H1 (cell line): ENCODE results near the gene PSME1. TPM values are rescaled to one million over a fixed set of nuclear protein-coding genes. Genes with fewer than 3 reads are reported as not detected.

Source experiments
- CTCF ChIA-PET: fragments of 300-600 bp; sonication (Branson Sonifier 250); formaldehyde crosslinking; loops from one replicate; lab custom pipeline; 2021; ENCODE audit not compliant: partially characterized antibody; lab: Charles Lee
- POLR2A ChIA-PET: fragments of 300-600 bp; sonication (Branson Sonifier 250); formaldehyde crosslinking; loops from one replicate; lab custom pipeline; 2021; ENCODE audit warnings: inconsistent platforms; ENCODE audit not compliant: partially characterized antibody; lab: Charles Lee
- DNase-seq, 2 experiments: peaks; one replicate each; pipeline versions ENCODE4 v3.0.0 to v3.0.0-alpha.2; 2010 to 2022; ENCODE audit warnings: low spot score in 2 of 2, low read depth in 1 of 2, mixed read lengths in 1 of 2
- FAIRE-seq: peaks from 2 replicates; lab custom pipeline; 2011; peaks lifted over from hg19 to GRCh38; lab: Jason Lieb, UNC
- H2AFZ ChIP-seq: 2 replicates; pipeline ENCODE4 v1.8.1; 2012; ENCODE audit warnings: low read length, inconsistent platforms
- H2AK5ac ChIP-seq: 2 replicates; pipeline ENCODE4 v1.6.1; 2013; ENCODE audit warnings: low read depth, low read length
- H2BK120ac ChIP-seq: replicated peaks from 2 replicates; pipeline ENCODE3; 2013; ENCODE audit warnings: low read depth, low read length, inconsistent platforms
- H2BK12ac ChIP-seq: 2 replicates; pipeline ENCODE4 v1.6.1; 2013; ENCODE audit warnings: low read depth, low read length
- H2BK15ac ChIP-seq: 2 replicates; pipeline ENCODE4 v1.6.1; 2013; ENCODE audit warnings: low read length
- H2BK20ac ChIP-seq: 2 replicates; pipeline ENCODE4 v1.6.1; 2013; ENCODE audit warnings: low read length
- H2BK5ac ChIP-seq: 2 replicates; pipeline ENCODE4 v1.6.1; 2013; ENCODE audit warnings: low read depth, low read length
- H3K14ac ChIP-seq: 2 replicates; pipeline ENCODE4 v1.6.1; 2013; ENCODE audit warnings: inconsistent platforms; ENCODE audit not compliant: insufficient read length
- H3K18ac ChIP-seq: 2 replicates; pipeline ENCODE4 v1.6.1; 2013; ENCODE audit warnings: low read length; ENCODE audit errors: extremely low read depth
- H3K23ac ChIP-seq: 2 replicates; pipeline ENCODE4 v1.6.1; 2013; ENCODE audit warnings: inconsistent platforms; ENCODE audit not compliant: insufficient read length
- H3K23me2 ChIP-seq: 2 replicates; pipeline ENCODE4 v1.6.1; 2013; ENCODE audit warnings: low read depth, low read length
- H3K27ac ChIP-seq: 2 replicates; pipeline ENCODE4 v1.6.1; 2011; ENCODE audit warnings: low read depth, low read length, inconsistent platforms
- H3K27me3 ChIP-seq, 4 experiments: replicated peaks in 1 of 4; 1 replicate in 1 of 4; 2 replicates in 3 of 4; pipeline versions ENCODE4 v1.6.1 to v1.8.1; 2011 to 2013; ENCODE audit warnings: low read length in 3 of 4, mild to moderate bottlenecking in 3 of 4, inconsistent platforms in 2 of 4, mixed read lengths in 2 of 4, moderate library complexity in 1 of 4; ENCODE audit not compliant: control insufficient read depth in 3 of 4, insufficient read depth in 3 of 4; ENCODE audit errors: extremely low read depth in 1 of 4
- H3K36me3 ChIP-seq, 4 experiments: 2 replicates each; pipeline versions ENCODE4 v1.6.1 to v1.8.1; 2011 to 2013; ENCODE audit warnings: mild to moderate bottlenecking in 4 of 4, low read length in 3 of 4, moderate library complexity in 2 of 4, control low read depth in 1 of 4, inconsistent platforms in 1 of 4; ENCODE audit not compliant: insufficient read depth in 4 of 4, control insufficient read depth in 2 of 4
- H3K4ac ChIP-seq: replicated peaks from 2 replicates; pipeline ENCODE3; 2013; ENCODE audit warnings: low read length, low read depth, mixed read lengths, inconsistent platforms; ENCODE audit not compliant: insufficient read length
- H3K4me1 ChIP-seq, 4 experiments: replicated peaks in 1 of 4; 1 replicate in 1 of 4; 2 replicates in 3 of 4; pipeline versions ENCODE4 v1.6.1 to v1.8.1; 2011 to 2013; ENCODE audit warnings: low read length in 3 of 4, inconsistent platforms in 2 of 4, mixed read lengths in 1 of 4; ENCODE audit not compliant: insufficient read depth in 4 of 4, control insufficient read depth in 3 of 4
- H3K4me2 ChIP-seq, 2 experiments: 2 replicates each; pipeline versions ENCODE4 v1.6.1 to v1.8.1; 2011 to 2013; ENCODE audit warnings: low read depth in 2 of 2, low read length in 2 of 2, control low read depth in 1 of 2, inconsistent platforms in 1 of 2, mild to moderate bottlenecking in 1 of 2; ENCODE audit not compliant: insufficient read depth in 1 of 2
- H3K4me3 ChIP-seq, 4 experiments: fragments of 200-600, 300-600 bp in 1 of 4; sonication (generic), shearing (Covaris generic), sonication (Bioruptor Twin) in 1 of 4; 2 replicates each; pipeline versions ENCODE4 v1.5.1 to v1.8.1; 2011 to 2016; ENCODE audit warnings: low read length in 4 of 4, low read depth in 3 of 4, control low read depth in 2 of 4, inconsistent platforms in 2 of 4, mild to moderate bottlenecking in 2 of 4, mixed read lengths in 1 of 4, moderate library complexity in 1 of 4; ENCODE audit not compliant: insufficient read depth in 2 of 4; ENCODE audit errors: extremely low read depth in 1 of 4
- H3K56ac ChIP-seq: replicated peaks from 2 replicates; pipeline ENCODE3; 2013; ENCODE audit warnings: low read depth, mild to moderate bottlenecking, mixed read lengths, low read length, inconsistent platforms; ENCODE audit not compliant: insufficient read length
- H3K79me1 ChIP-seq: 2 replicates; pipeline ENCODE4 v1.6.1; 2013; ENCODE audit warnings: low read depth, low read length, control low read depth
- H3K79me2 ChIP-seq, 2 experiments: 2 replicates each; pipeline versions ENCODE4 v1.6.1 to v1.8.1; 2012 to 2013; ENCODE audit warnings: low read length in 2 of 2, mild to moderate bottlenecking in 2 of 2, inconsistent platforms in 1 of 2; ENCODE audit not compliant: insufficient read depth in 2 of 2, control insufficient read depth in 1 of 2
- H3K9ac ChIP-seq, 4 experiments: replicated peaks in 1 of 4; 1 replicate in 1 of 4; 2 replicates in 3 of 4; pipeline versions ENCODE4 v1.6.1 to v1.8.1; 2011 to 2013; ENCODE audit warnings: low read depth in 3 of 4, low read length in 3 of 4, control low read depth in 2 of 4, mild to moderate bottlenecking in 2 of 4, moderate library complexity in 2 of 4, inconsistent platforms in 1 of 4; ENCODE audit errors: extremely low read depth in 1 of 4
- H3K9me3 ChIP-seq, 2 experiments: 2 replicates each; pipeline versions ENCODE4 v1.6.1 to v1.8.1; 2012 to 2013; ENCODE audit warnings: mild to moderate bottlenecking in 2 of 2, moderate library complexity in 2 of 2, control low read depth in 1 of 2, inconsistent platforms in 1 of 2, low read depth in 1 of 2, low read length in 1 of 2, mixed read lengths in 1 of 2; ENCODE audit not compliant: insufficient read depth in 2 of 2
- H4K20me1 ChIP-seq, 2 experiments: replicated peaks in 1 of 2; 2 replicates each; pipeline versions ENCODE3 to v1.8.1; 2011 to 2013; ENCODE audit warnings: inconsistent platforms in 2 of 2, low read length in 2 of 2, mild to moderate bottlenecking in 1 of 2; ENCODE audit not compliant: insufficient read depth in 2 of 2, control insufficient read depth in 1 of 2
- H4K5ac ChIP-seq: 2 replicates; pipeline ENCODE4 v1.6.1; 2013; ENCODE audit warnings: low read length, low read depth, mixed read lengths, inconsistent platforms; ENCODE audit not compliant: insufficient read length
- H4K8ac ChIP-seq: 2 replicates; pipeline ENCODE4 v1.8.0; 2013; ENCODE audit warnings: mild to moderate bottlenecking, moderate library complexity, low read length, inconsistent platforms; ENCODE audit not compliant: insufficient read depth; ENCODE audit errors: extremely low read depth
- H4K91ac ChIP-seq: replicated peaks from 2 replicates; pipeline ENCODE3; 2013; ENCODE audit warnings: low read length, mixed read lengths, inconsistent platforms; ENCODE audit not compliant: insufficient read length
- ATF3 ChIP-seq: IDR thresholded peaks from 2 replicates; pipeline ENCODE4 v1.6.1; 2011; ENCODE audit warnings: low read depth, mild to moderate bottlenecking, low read length; ENCODE audit not compliant: insufficient read depth
- CEBPB ChIP-seq: IDR thresholded peaks from 2 replicates; pipeline ENCODE4 v1.6.1; 2012; ENCODE audit warnings: low read depth, low read length
- E2F6 ChIP-seq: IDR thresholded peaks from 2 replicates; pipeline ENCODE4 v1.6.1; 2012; ENCODE audit warnings: inconsistent platforms
- EP300 ChIP-seq, 2 experiments: IDR thresholded peaks; 1 replicate in 1 of 2; 2 replicates in 1 of 2; pipeline ENCODE4 v1.6.1; 2011 to 2012; ENCODE audit warnings: low read depth in 2 of 2, low read length in 2 of 2, mild to moderate bottlenecking in 2 of 2, borderline replicate concordance in 1 of 2, inconsistent platforms in 1 of 2, moderate library complexity in 1 of 2
- HDAC6 ChIP-seq: IDR thresholded peaks from one replicate; pipeline ENCODE4 v1.7.1; 2012; ENCODE audit warnings: low read depth, mild to moderate bottlenecking, inconsistent platforms, low read length, moderate library complexity
- KDM1A ChIP-seq: fragments of 200-600, 300-600 bp; sonication (generic); IDR thresholded peaks from 2 replicates; pipeline ENCODE4 v1.7.1; 2016; ENCODE audit warnings: mild to moderate bottlenecking, low read length, borderline replicate concordance
- MAFK ChIP-seq: IDR thresholded peaks from 2 replicates; pipeline ENCODE4 v1.6.1; 2012; ENCODE audit warnings: low read depth, mild to moderate bottlenecking, improper control_type of control experiment, low read length
- NANOG ChIP-seq: IDR thresholded peaks from 2 replicates; pipeline ENCODE4 v1.6.1; 2011; ENCODE audit warnings: low read length, low read depth, mild to moderate bottlenecking, inconsistent platforms; ENCODE audit not compliant: insufficient read depth, poor library complexity, severe bottlenecking
- RFX5 ChIP-seq: IDR thresholded peaks from 2 replicates; pipeline ENCODE4 v1.6.1; 2011; ENCODE audit warnings: low read depth, low read length, improper control_type of control experiment, borderline replicate concordance
- SIRT6 ChIP-seq: IDR thresholded peaks from one replicate; pipeline ENCODE4 v1.7.1; 2012; ENCODE audit warnings: low read length, inconsistent platforms
- SIX5 ChIP-seq: IDR thresholded peaks from 2 replicates; pipeline ENCODE4 v1.6.1; 2011; ENCODE audit warnings: mild to moderate bottlenecking, low read depth, low read length
- WGBS, 2 experiments: shearing (Covaris generic) in 1 of 2; methylation state at CpG; one replicate each; pipeline versions ENCODE4 v1.1.6 to v1.1.7; 2013 to 2015; ENCODE audit warnings: low lambda C conversion rate in 2 of 2, mixed read lengths in 2 of 2, inconsistent platforms in 1 of 2, low coverage in 1 of 2, missing lambda C conversion rate in 1 of 2; ENCODE audit not compliant: insufficient replicate concordance in 2 of 2, insufficient coverage in 1 of 2, insufficient read length in 1 of 2; ENCODE audit errors: extremely low coverage in 1 of 2, missing lambda C conversion rate in 1 of 2; 5-methylcytosine and 5-hydroxymethylcytosine counted together
- polyA plus RNA-seq, 7 experiments: library from polyadenylated mRNA; depleted of rRNA in 3 of 7; stranded (reverse) in 5 of 7; unstranded in 2 of 7; fragments of >200 nt in 5 of 7; fragments of 200-250 nt in 2 of 7; gene quantifications; 1 replicate in 5 of 7; 2 replicates in 1 of 7; 4 replicates in 1 of 7; pipeline versions ENCODE4 v1.2.1 to v1.2.3, GENCODE V29; 2011 to 2013; ENCODE audit warnings: missing spikeins in 2 of 7, mixed read lengths in 2 of 7
- total RNA-seq: library from RNA; stranded (reverse); fragmentation: NEBNext Ultra II Directional; extraction: Animal tissue kit (Norgen Biotek cat#: 25700); gene quantifications from 2 replicates; pipeline ENCODE4 v1.2.1, GENCODE V29; 2021

Gene PSME1
- total and polyA plus RNA-seq, 2 of the 8 experiments (the other 6 are each of a cell fraction or from before 2014, with no cell fraction given) = 74.9 to 85.9 TPM

GRCh38 chr14:24094841-24095270, 41.1 kb upstream of the PSME1 start:
- Histone ChIP-seq H3K14ac (no peak overlapping the region), H3K27me3 (no peaks in the 10 kb centered on the region), H3K18ac (peak overlapping the region; percentile 97), H2AK5ac (peak overlapping the region; percentile 2; the same call in 1 of the 2 replicates), H2AFZ (no peak overlapping the region), H3K36me3 (peaks cover 6 to 28% (median 13%) of the 10 kb centered on the region in 4 experiments; a peak in 6 of 8 replicates), H4K91ac (peak overlapping the region; percentile 61), H3K4ac (peak overlapping the region; percentile 96), H2BK5ac (peak overlapping the region; percentile 97), H3K4me3 (peak overlapping the region; percentile 60 to 96 (median 84)), H3K9me3 (no peaks in the 10 kb centered on the region), H3K4me1 (peaks cover 5 to 13% (median 9%) of the 10 kb centered on the region in 4 experiments), H3K79me1 (peaks cover 5% of the 10 kb centered on the region), H4K8ac (peak overlapping the region; percentile 97; the same call in 1 of the 2 replicates), H3K79me2 (peaks cover 0 to 21% of the 10 kb centered on the region in 2 experiments; a peak in 2 of 4 replicates), H2BK120ac (no peak overlapping the region), H4K5ac (peak overlapping the region; percentile 82), H3K9ac (peak overlapping the region; percentile 87 to 95 (median 90)), H3K23me2 (peaks cover 8% of the 10 kb centered on the region), H2BK15ac (0 out of 2 replicates have a peak overlapping the region, but pooled peaks have one; percentile 81), H3K56ac (peak overlapping the region; percentile 97), H3K27ac (peak overlapping the region; percentile 89), H2BK20ac (0 out of 2 replicates have a peak overlapping the region, but pooled peaks have one; percentile 35), H2BK12ac (peak overlapping the region; percentile 77), H3K23ac (peak overlapping the region; percentile 19), H4K20me1 (peaks cover 5 to 9% of the 10 kb centered on the region in 2 experiments), H3K4me2 (peak overlapping the region; percentile 88 to 91)
- WGBS, 2 experiments = 3% methylated on average over 14 of the region's 14 CpGs; no CpG with 5 or more reads in 1 of the 2 experiments
- DNase-seq = no peak
- CTCF ChIA-PET = interaction anchor here (1.1 to 12.8 kb wide), 6 partner anchors 9 to 61 kb away, joined by 3 to 316 read pairs (median 7); partner anchors contain the start of gene CPNE6
- POLR2A ChIA-PET = interaction anchor here (0.8 to 23.9 kb wide), 26 partner anchors 11 to 544 kb away, joined by 3 to 626 read pairs (median 9); partner anchors contain the start of genes CARMIL3, CPNE6, DCAF11 and EMC9
- FAIRE-seq = no peak
- TF ChIP-seq MAFK = no peak
- no peak for TF ChIP-seq SIX5
- TF ChIP-seq SIRT6 = no peak
- no peak for TF ChIP-seq RFX5
- TF ChIP-seq NANOG = no peak
- TF ChIP-seq KDM1A = no peak
- no peak for TF ChIP-seq EP300 (IDR thresholded peaks at IDR 0.05; ENCODE audit: borderline replicate concordance in 1 of 2, low read depth in 2 of 2, low read length in 2 of 2)
- no peak for TF ChIP-seq ATF3
- TF ChIP-seq HDAC6 = no peak
- no peak for TF ChIP-seq CEBPB
- TF ChIP-seq E2F6 = no peak
